Cardiac muscle cell (in vitro differentiated cells and primary cell): ENCODE data around the gene HSPB1. TPM values are rescaled to one million over a fixed set of nuclear protein-coding genes. Genes with fewer than 3 reads are reported as not detected.
A peak's percentile ranks its signal among the peaks of the same experiment; 100 is the strongest.

Source experiments
- DNase-seq, 2 donors: peaks; one replicate each; pipeline versions ENCODE4 v3.0.0 to v3.0.0-alpha.2; 2010 to 2017; ENCODE audit warnings: low read depth in 1 of 2, low spot score in 1 of 2
- H3K27ac ChIP-seq: fragments of 200-600 bp; sonication (generic); 2 replicates; pipeline ENCODE4 v1.5.1; 2016
- H3K27me3 ChIP-seq: fragments of 200-600 bp; sonication (generic); 2 replicates; pipeline ENCODE4 v1.6.0; 2016; ENCODE audit warnings: control low read depth
- H3K36me3 ChIP-seq: fragments of 200-600 bp; sonication (generic); 2 replicates; pipeline ENCODE4 v1.5.1; 2016; ENCODE audit warnings: control low read depth
- H3K4me1 ChIP-seq: fragments of 200-600 bp; sonication (generic); 2 replicates; pipeline ENCODE4 v1.8.1; 2017; ENCODE audit warnings: low read depth, mild to moderate bottlenecking, mixed run types
- H3K4me3 ChIP-seq: fragments of 200-600 bp; sonication (generic); 2 replicates; pipeline ENCODE4 v1.5.1; 2016; ENCODE audit warnings: mild to moderate bottlenecking
- H3K9me3 ChIP-seq: fragments of 200-600 bp; sonication (generic); 2 replicates; pipeline ENCODE4 v1.5.1; 2017; ENCODE audit warnings: low read depth, mild to moderate bottlenecking, control low read depth
- polyA plus RNA-seq: library from polyadenylated mRNA; unstranded; fragments of >200 nt; fragmentation: Nextera tagmentation; extraction: Ambion mirVana; gene quantifications from 2 replicates; pipeline ENCODE4 v1.2.1, GENCODE V29; 2016
- total RNA-seq: library from RNA; depleted of rRNA; stranded (reverse); fragments of >200 nt; gene quantifications from 2 replicates; pipeline ENCODE4 v1.2.3, GENCODE V29; 2016
- TF ChIP-seq, protein P1 (sequence below): IDR thresholded peaks from 2 replicates; pipeline ENCODE4 v1.5.1; 2012; ENCODE audit warnings: low read depth, mild to moderate bottlenecking, low read length

HSPB1 gene
- total RNA-seq, result 1,267 and 1,807 TPM in 2 replicates
- polyA plus RNA-seq, result 2,642 and 3,793 TPM in 2 replicates

DNA sequence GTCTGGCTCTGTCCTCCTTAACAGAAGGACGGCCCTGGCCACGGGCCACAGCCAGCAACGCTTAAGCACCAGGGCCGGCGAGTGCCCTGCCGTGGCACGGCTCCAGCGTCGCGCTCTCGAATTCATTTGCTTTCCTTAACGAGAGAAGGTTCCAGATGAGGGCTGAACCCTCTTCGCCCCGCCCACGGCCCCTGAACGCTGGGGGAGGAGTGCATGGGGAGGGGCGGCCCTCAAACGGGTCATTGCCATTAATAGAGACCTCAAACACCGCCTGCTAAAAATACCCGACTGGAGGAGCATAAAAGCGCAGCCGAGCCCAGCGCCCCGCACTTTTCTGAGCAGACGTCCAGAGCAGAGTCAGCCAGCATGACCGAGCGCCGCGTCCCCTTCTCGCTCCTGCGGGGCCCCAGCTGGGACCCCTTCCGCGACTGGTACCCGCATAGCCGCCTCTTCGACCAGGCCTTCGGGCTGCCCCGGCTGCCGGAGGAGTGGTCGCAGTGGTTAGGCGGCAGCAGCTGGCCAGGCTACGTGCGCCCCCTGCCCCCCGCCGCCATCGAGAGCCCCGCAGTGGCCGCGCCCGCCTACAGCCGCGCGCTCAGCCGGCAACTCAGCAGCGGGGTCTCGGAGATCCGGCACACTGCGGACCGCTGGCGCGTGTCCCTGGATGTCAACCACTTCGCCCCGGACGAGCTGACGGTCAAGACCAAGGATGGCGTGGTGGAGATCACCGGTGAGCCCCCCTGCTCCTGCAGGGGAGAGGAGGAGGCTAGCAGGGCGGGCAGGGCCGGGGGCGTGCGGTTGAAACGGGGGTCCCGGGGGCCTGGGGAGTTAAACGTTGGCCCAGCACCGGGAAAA lies at the start of gene HSPB1:
Gene HSPB1, plus strand, starts transcription at position 327 of the 855 bp plus-strand sequence. Its CDS starts 40 bp downstream, at position 367.
- H3K4me1 ChIP-seq, result peaks cover 15% of the 10 kb centered on the region
- H3K27me3 ChIP-seq, result no peaks in the 10 kb centered on the region
- peak within 1 kb of the TSS; percentile 65 for H3K4me3 ChIP-seq
- no peaks in the 10 kb centered on the region for H3K9me3 ChIP-seq
- peaks cover 5% of the 10 kb centered on the region for H3K36me3 ChIP-seq
- TF ChIP-seq, protein P1, sequence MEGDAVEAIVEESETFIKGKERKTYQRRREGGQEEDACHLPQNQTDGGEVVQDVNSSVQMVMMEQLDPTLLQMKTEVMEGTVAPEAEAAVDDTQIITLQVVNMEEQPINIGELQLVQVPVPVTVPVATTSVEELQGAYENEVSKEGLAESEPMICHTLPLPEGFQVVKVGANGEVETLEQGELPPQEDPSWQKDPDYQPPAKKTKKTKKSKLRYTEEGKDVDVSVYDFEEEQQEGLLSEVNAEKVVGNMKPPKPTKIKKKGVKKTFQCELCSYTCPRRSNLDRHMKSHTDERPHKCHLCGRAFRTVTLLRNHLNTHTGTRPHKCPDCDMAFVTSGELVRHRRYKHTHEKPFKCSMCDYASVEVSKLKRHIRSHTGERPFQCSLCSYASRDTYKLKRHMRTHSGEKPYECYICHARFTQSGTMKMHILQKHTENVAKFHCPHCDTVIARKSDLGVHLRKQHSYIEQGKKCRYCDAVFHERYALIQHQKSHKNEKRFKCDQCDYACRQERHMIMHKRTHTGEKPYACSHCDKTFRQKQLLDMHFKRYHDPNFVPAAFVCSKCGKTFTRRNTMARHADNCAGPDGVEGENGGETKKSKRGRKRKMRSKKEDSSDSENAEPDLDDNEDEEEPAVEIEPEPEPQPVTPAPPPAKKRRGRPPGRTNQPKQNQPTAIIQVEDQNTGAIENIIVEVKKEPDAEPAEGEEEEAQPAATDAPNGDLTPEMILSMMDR, result peak; percentile 3
- peak within 1 kb of the TSS; percentile 91 for H3K27ac ChIP-seq
- DNase-seq, result peak; percentile 95 to 96

DNA sequence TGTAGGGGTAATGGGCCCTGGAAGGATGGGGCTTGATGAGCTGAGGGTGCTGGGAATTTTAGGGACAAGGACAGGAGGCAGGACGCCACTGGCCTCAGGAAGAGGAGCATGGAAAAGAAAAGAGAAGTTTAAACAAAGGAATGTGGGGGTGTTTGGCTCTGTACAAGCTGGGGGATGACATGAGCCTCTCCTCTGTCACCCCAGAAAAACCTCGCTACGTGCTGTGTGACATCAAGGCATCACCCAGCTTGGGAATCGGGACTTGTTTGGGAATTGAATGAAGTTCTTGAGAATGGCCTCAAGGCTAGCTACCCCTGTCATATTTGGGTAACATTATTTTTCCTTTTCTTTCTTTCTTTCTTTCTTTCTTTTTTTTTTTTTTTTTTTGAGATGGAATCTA lies 47.7 kb upstream of the HSPB1 start:
- no peak for DNase-seq
- TF ChIP-seq, protein P1, result no peak
- Histone ChIP-seq H3K36me3 (no peaks in the 10 kb centered on the region), H3K27me3 (no peaks in the 10 kb centered on the region), H3K4me3 (no peak overlapping the region), H3K9me3 (no peaks in the 10 kb centered on the region), H3K4me1 (no peaks in the 10 kb centered on the region), H3K27ac (no peak overlapping the region)

DNA sequence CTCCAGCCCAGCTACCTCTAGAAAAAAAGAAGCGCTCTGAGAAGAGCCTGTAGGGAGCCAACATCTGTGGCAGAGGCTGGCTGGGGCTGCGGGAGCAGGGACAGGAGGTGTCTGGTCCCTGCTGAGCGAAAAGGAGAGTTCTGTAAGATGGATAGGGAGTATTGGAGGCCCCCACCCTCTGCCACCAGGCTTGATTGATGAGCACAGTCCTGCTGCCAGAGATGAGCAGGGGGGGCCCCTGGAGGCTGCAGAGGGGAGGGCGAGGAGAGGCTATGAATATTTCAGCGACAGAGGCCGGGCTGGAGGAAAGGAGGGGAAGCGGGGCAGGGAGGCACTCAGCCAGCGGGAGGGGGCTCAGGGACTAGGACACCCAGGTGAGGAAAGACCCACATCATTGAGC lies 44.5 kb upstream of the HSPB1 start:
- no peaks in the 10 kb centered on the region for H3K36me3 ChIP-seq
- TF ChIP-seq, protein P1, result no peak
- H3K9me3 ChIP-seq, result no peaks in the 10 kb centered on the region
- no peak overlapping the region for H3K4me3 ChIP-seq
- H3K27me3 ChIP-seq, result no peaks in the 10 kb centered on the region
- DNase-seq, result no peak
- no peaks in the 10 kb centered on the region for H3K4me1 ChIP-seq
- H3K27ac ChIP-seq, result no peak overlapping the region

DNA sequence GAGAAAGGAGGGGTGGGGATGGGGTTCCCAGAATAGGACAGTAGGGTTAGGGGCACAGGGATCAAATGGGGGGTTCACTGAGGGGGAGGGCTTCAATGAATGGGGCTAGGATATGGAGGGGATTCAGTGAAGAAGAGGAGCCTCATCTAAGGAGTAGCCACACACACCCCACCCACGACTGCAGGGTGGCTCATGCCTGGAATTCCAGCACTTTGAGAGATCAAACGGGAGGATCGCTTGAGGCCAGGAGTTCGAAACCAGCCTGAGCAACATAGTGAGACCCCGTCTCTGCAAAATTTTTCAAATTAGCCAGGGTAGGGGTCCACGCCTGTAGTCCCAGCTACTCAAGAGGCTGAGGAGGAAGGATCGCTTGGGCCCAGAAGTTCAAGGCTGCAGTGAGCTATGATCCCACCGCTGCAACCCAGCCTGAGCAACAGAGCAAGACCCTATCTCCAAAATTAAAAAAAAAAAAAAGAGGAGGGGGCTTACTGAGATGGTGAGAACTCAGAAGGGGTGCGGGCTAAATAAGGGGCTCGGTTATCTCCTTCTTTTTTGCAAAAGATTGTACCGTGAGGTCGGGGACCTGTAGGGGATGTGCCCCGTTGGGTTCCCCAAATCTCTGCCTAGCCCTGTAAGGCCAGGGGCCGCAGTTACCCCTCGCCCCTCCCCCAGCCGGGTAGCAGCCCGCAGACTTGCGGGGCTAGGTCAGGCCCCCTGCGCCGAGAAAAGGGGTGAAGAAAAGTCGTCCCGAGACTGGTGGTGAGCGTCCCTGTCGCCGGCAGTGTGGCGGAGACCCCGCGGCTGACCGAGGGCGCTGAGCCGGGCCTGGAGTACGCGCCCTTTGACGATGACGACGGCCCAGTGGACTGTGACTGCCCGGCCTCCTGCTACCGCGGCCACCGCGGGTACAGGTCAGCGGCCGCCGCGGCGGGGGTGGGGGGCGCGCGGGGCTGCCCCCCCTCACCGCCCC lies 43.1 kb upstream of the HSPB1 start:
- H3K36me3 ChIP-seq, result no peaks in the 10 kb centered on the region
- DNase-seq, result peak in 1 of 2 donors; percentile 40
- H3K9me3 ChIP-seq, result no peaks in the 10 kb centered on the region
- H3K4me3 ChIP-seq, result peak overlapping the region; percentile 68
- no peaks in the 10 kb centered on the region for H3K27me3 ChIP-seq
- no peaks in the 10 kb centered on the region for H3K4me1 ChIP-seq
- no peak overlapping the region for H3K27ac ChIP-seq
- TF ChIP-seq, protein P1, result no peak

DNA sequence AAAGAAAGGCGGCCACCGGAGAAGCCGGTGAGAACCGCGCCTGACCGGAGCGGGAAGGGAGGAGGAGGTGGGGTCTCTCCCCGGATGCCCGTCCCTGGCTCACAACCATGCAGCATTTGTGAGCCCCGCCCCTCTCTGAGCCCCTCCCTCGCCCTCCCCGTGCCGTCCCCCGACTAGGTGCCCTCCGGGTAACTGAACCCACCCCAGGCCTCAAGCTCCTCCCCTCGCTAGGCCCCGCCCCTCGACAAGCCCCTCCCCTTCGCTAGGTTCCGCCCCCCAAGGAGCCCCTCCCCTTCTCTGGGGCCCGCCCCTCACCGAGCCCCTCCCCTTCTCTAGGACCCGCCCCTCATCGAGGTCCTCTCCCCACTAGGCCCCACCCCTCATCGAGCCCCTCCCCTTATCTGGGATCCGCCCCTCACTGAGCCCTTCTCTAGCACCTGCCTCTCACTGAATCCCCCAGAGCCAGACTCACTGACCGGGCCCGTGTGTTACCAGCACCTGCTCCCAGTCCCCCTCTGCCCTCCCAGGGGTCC lies 42.2 kb upstream of the HSPB1 start:
- TF ChIP-seq, protein P1, result no peak
- Histone ChIP-seq H3K36me3 (no peaks in the 10 kb centered on the region), H3K4me1 (no peaks in the 10 kb centered on the region), H3K27ac (no peak overlapping the region), H3K27me3 (no peaks in the 10 kb centered on the region), H3K9me3 (no peaks in the 10 kb centered on the region), H3K4me3 (peak overlapping the region; percentile 68)
- DNase-seq, result peak; percentile 24 to 87
